HepG2 (cell line): Measurements from ENCODE around the gene CCT7. TPM values are rescaled to one million over a fixed set of nuclear protein-coding genes. Genes with fewer than 3 reads are reported as not detected.

Experiments used
- KDM4B ChIP-seq: sonication (generic); formaldehyde crosslinking; IDR thresholded peaks from 2 replicates; pipeline ENCODE4 v1.4.0; 2020; ENCODE audit warnings: missing genetic modification reagents
- MAFG ChIP-seq: sonication (generic); formaldehyde crosslinking; IDR thresholded peaks from 2 replicates; pipeline ENCODE4 v1.5.1; 2020; ENCODE audit warnings: mild to moderate bottlenecking, missing genetic modification reagents
- NFATC3 ChIP-seq: sonication (generic); formaldehyde crosslinking; IDR thresholded peaks from 2 replicates; pipeline ENCODE4 v1.5.1; 2020; ENCODE audit warnings: mild to moderate bottlenecking, missing genetic modification reagents
- POLR2AphosphoS2 ChIP-seq: IDR thresholded peaks from 2 replicates; pipeline ENCODE4 v1.6.1; 2011; ENCODE audit warnings: low read depth, low read length, improper control_type of control experiment
- RXRB ChIP-seq: IDR thresholded peaks from 2 replicates; pipeline ENCODE4 v1.6.1; 2016; ENCODE audit warnings: borderline replicate concordance, missing genetic modification reagents, missing compliant biosample characterization
- SALL1 ChIP-seq: sonication (generic); formaldehyde crosslinking; IDR thresholded peaks from 2 replicates; pipeline ENCODE4 v1.8.0; 2022; ENCODE audit warnings: mild to moderate bottlenecking, missing genetic modification reagents
- ZC3H4 ChIP-seq: sonication (generic); formaldehyde crosslinking; IDR thresholded peaks from 2 replicates; pipeline ENCODE4 v1.4.0; 2020; ENCODE audit warnings: missing genetic modification reagents, borderline replicate concordance
- ZNF264 ChIP-seq: sonication (generic); formaldehyde crosslinking; IDR thresholded peaks from 2 replicates; pipeline ENCODE4 v1.4.0; 2020; ENCODE audit warnings: missing genetic modification reagents
- ZNF841 ChIP-seq: sonication (generic); formaldehyde crosslinking; IDR thresholded peaks from 2 replicates; pipeline ENCODE4 v1.8.1; 2023; ENCODE audit warnings: missing genetic modification reagents, borderline replicate concordance
- ZNF850 ChIP-seq: sonication (generic); formaldehyde crosslinking; conservative IDR thresholded peaks from 2 replicates; pipeline ENCODE4 v1.9.0; 2021; ENCODE audit warnings: mild to moderate bottlenecking, missing genetic modification reagents
- polyA plus RNA-seq, 8 experiments: library from polyadenylated mRNA; depleted of rRNA in 3 of 8; stranded (reverse) in 7 of 8; unstranded in 1 of 8; fragments of >200 nt; fragmentation: Illumina TruSeq in 4 of 8; extraction: Trizol in 4 of 8; gene quantifications; 2 replicates each; pipeline versions ENCODE4 v1.2.1 to v1.2.3, GENCODE V29; 2011 to 2016; ENCODE audit warnings: low read depth in 4 of 8, missing spikeins in 1 of 8, mixed read lengths in 1 of 8; ENCODE audit not compliant: insufficient read depth in 1 of 8
- total RNA-seq, 5 experiments: library from RNA; depleted of rRNA; stranded (reverse); fragments of >200 nt; fragmentation: Illumina TruSeq; extraction: Trizol; gene quantifications; 2 replicates each; pipeline ENCODE4 v1.2.3, GENCODE V29; 2016; ENCODE audit warnings: low read depth in 1 of 5
- TF ChIP-seq, protein P1 (sequence below): sonication (generic); formaldehyde crosslinking; IDR thresholded peaks from one replicate; pipeline ENCODE4 v1.5.1; 2020; ENCODE audit warnings: mild to moderate bottlenecking, missing genetic modification reagents; ENCODE audit errors: not compliant biosample characterization
- TF ChIP-seq, protein P2 (sequence below): sonication (generic); formaldehyde crosslinking; IDR thresholded peaks from 2 replicates; pipeline ENCODE4 v1.4.0; 2020; ENCODE audit warnings: missing genetic modification reagents
- TF ChIP-seq, protein P3 (sequence below): sonication (generic); formaldehyde crosslinking; IDR thresholded peaks from 2 replicates; pipeline ENCODE4 v1.4.0; 2020; ENCODE audit warnings: missing genetic modification reagents, borderline replicate concordance
- TF ChIP-seq, protein P4 (sequence below): sonication (generic); formaldehyde crosslinking; IDR thresholded peaks from 2 replicates; pipeline ENCODE4 v1.5.0; 2020; ENCODE audit warnings: mild to moderate bottlenecking, missing genetic modification reagents

Gene CCT7
- total and polyA plus RNA-seq, 2 of the 13 experiments (the other 11 are each of a cell fraction or from before 2014, with no cell fraction given): 347 to 517 TPM

DNA sequence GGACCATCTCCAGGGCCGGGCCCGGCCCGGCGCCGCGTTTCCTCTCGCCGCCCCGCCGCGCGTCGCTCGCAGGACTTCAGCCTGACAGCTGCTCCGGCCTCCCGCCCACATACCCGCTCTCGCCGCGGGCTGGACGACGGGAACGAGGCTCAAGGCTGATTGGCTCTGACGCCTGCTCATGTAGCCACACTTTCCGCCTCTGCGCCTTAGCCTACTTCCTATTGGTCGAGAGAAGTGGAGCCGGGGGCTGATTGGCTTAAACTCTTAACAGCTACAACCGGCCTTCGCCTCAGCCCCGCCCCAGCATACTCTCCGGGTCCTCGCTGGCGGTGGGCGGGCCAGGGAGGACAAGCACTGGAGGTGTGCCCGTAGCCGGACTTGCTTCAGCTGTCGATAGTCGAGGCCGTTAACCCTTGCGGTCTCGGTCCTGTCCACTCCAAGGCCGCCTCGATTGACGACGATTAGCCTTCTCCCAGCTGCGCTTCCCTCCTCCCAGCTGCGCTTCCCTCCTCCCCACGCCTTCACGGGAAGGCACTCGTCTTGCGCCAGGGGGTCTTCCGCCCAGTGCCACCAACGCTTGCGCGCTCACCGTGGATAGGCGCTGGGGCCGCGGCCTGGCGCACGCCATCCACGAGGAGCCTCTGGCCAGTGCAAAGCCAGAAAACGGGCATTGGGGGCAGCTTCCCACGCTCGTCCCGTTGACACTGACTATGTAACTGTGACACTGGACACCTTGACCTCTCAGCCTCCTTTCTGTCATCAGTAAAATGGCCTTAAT lies 765 bp upstream of the CCT7 start, which contains the start of gene PRADC1 (continued):
- TF ChIP-seq, protein P1, sequence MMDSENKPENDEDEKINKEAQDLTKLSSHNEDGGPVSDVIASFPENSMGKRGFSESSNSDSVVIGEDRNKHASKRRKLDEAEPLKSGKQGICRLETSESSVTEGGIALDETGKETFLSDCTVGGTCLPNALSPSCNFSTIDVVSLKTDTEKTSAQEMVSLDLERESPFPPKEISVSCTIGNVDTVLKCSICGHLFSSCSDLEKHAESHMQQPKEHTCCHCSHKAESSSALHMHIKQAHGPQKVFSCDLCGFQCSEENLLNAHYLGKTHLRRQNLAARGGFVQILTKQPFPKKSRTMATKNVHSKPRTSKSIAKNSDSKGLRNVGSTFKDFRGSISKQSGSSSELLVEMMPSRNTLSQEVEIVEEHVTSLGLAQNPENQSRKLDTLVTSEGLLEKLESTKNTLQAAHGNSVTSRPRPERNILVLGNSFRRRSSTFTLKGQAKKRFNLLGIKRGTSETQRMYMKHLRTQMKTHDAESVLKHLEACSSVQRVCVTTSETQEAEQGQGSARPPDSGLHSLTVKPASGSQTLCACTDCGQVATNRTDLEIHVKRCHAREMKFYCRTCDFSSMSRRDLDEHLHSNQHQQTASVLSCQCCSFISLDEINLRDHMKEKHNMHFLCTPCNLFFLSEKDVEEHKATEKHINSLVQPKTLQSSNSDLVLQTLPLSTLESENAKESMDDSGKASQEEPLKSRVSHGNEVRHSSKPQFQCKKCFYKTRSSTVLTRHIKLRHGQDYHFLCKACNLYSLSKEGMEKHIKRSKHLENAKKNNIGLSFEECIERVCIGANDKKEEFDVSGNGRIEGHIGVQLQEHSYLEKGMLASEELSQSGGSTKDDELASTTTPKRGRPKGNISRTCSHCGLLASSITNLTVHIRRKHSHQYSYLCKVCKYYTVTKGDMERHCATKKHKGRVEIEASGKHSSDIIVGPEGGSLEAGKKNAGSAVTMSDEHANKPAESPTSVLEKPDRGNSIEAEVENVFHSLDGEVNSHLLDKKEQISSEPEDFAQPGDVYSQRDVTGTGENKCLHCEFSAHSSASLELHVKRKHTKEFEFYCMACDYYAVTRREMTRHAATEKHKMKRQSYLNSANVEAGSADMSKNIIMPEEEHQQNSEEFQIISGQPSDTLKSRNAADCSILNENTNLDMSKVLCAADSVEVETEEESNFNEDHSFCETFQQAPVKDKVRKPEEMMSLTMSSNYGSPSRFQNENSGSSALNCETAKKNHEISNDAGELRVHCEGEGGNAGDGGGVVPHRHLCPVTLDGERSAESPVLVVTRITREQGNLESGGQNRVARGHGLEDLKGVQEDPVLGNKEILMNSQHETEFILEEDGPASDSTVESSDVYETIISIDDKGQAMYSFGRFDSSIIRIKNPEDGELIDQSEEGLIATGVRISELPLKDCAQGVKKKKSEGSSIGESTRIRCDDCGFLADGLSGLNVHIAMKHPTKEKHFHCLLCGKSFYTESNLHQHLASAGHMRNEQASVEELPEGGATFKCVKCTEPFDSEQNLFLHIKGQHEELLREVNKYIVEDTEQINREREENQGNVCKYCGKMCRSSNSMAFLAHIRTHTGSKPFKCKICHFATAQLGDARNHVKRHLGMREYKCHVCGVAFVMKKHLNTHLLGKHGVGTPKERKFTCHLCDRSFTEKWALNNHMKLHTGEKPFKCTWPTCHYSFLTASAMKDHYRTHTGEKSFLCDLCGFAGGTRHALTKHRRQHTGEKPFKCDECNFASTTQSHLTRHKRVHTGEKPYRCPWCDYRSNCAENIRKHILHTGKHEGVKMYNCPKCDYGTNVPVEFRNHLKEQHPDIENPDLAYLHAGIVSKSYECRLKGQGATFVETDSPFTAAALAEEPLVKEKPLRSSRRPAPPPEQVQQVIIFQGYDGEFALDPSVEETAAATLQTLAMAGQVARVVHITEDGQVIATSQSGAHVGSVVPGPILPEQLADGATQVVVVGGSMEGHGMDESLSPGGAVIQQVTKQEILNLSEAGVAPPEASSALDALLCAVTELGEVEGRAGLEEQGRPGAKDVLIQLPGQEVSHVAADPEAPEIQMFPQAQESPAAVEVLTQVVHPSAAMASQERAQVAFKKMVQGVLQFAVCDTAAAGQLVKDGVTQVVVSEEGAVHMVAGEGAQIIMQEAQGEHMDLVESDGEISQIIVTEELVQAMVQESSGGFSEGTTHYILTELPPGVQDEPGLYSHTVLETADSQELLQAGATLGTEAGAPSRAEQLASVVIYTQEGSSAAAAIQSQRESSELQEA: no peak
- TF ChIP-seq ZC3H4 (CRISPR knock-in tag) (no peak), ZNF841 (CRISPR knock-in tag) (no peak), POLR2AphosphoS2 (no peak), ZNF264 (CRISPR knock-in tag) (0 out of 2 replicates have a peak, but pooled peaks have one; percentile 27), KDM4B (CRISPR knock-in tag) (peak; percentile 37; the same call in 1 of the 2 replicates), SALL1 (CRISPR knock-in tag) (peak; percentile 60), NFATC3 (CRISPR knock-in tag) (no peak), MAFG (CRISPR knock-in tag) (no peak), RXRB (CRISPR knock-in tag) (no peak; the same call in 1 of the 2 replicates), ZNF850 (CRISPR knock-in tag) (no peak)
- TF ChIP-seq, protein P2, sequence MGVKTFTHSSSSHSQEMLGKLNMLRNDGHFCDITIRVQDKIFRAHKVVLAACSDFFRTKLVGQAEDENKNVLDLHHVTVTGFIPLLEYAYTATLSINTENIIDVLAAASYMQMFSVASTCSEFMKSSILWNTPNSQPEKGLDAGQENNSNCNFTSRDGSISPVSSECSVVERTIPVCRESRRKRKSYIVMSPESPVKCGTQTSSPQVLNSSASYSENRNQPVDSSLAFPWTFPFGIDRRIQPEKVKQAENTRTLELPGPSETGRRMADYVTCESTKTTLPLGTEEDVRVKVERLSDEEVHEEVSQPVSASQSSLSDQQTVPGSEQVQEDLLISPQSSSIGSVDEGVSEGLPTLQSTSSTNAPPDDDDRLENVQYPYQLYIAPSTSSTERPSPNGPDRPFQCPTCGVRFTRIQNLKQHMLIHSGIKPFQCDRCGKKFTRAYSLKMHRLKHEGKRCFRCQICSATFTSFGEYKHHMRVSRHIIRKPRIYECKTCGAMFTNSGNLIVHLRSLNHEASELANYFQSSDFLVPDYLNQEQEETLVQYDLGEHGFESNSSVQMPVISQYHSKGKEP (CRISPR knock-in tag): no peak; the same call in 1 of the 2 replicates
- TF ChIP-seq, protein P3, sequence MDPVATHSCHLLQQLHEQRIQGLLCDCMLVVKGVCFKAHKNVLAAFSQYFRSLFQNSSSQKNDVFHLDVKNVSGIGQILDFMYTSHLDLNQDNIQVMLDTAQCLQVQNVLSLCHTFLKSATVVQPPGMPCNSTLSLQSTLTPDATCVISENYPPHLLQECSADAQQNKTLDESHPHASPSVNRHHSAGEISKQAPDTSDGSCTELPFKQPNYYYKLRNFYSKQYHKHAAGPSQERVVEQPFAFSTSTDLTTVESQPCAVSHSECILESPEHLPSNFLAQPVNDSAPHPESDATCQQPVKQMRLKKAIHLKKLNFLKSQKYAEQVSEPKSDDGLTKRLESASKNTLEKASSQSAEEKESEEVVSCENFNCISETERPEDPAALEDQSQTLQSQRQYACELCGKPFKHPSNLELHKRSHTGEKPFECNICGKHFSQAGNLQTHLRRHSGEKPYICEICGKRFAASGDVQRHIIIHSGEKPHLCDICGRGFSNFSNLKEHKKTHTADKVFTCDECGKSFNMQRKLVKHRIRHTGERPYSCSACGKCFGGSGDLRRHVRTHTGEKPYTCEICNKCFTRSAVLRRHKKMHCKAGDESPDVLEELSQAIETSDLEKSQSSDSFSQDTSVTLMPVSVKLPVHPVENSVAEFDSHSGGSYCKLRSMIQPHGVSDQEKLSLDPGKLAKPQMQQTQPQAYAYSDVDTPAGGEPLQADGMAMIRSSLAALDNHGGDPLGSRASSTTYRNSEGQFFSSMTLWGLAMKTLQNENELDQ (CRISPR knock-in tag): peak; percentile 81; the same call in 1 of the 2 replicates
- TF ChIP-seq, protein P4, sequence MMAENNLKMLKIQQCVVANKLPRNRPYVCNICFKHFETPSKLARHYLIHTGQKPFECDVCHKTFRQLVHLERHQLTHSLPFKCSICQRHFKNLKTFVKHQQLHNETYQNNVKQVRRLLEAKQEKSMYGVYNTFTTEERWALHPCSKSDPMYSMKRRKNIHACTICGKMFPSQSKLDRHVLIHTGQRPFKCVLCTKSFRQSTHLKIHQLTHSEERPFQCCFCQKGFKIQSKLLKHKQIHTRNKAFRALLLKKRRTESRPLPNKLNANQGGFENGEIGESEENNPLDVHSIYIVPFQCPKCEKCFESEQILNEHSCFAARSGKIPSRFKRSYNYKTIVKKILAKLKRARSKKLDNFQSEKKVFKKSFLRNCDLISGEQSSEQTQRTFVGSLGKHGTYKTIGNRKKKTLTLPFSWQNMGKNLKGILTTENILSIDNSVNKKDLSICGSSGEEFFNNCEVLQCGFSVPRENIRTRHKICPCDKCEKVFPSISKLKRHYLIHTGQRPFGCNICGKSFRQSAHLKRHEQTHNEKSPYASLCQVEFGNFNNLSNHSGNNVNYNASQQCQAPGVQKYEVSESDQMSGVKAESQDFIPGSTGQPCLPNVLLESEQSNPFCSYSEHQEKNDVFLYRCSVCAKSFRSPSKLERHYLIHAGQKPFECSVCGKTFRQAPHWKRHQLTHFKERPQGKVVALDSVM (CRISPR knock-in tag): peak; percentile 47
